ENCODE measurements around the gene FUT6.
"Not testable (repeated sequence)": the region's sequence is repeated elsewhere in the genome, so short reads cannot be mapped to it uniquely, and the experiment has no call there.

FUT6 gene

GRCh38 chr19:5863030-5863665, 23.6 kb upstream of the FUT6 start:
- DNase-seq (ENCODE audit: low spot score) (no peak), FAIRE-seq (no peak)

GRCh38 chr19:5857203-5858081, 17.9 kb upstream of the FUT6 start:
- FAIRE-seq (no peak), DNase-seq (ENCODE audit: low spot score) (no peak)

GRCh38 chr19:5855151-5855550, 15.6 kb upstream of the FUT6 start:
- not testable (repeated sequence) for FAIRE-seq; DNase-seq (ENCODE audit: low spot score)

GRCh38 chr19:5854121-5854520, 14.6 kb upstream of the FUT6 start:
- not testable (repeated sequence) for FAIRE-seq; DNase-seq (ENCODE audit: low spot score)

GRCh38 chr19:5851302-5851701, 11.8 kb upstream of the FUT6 start, which contains the start of gene FUT3:
Gene FUT3, minus strand, starts transcription at chr19:5851449.
- FAIRE-seq = no peak
- no peak for DNase-seq (ENCODE audit: low spot score)

- peak; percentile 12 for FAIRE-seq
- no peak for DNase-seq (ENCODE audit: low spot score)
Measured at GRCh38 chr19:5850743-5851293, 11.3 kb upstream of the FUT6 start.

- DNase-seq (ENCODE audit: low spot score) (no peak), FAIRE-seq (no peak)
Measured at GRCh38 chr19:5850189-5850588, 10.7 kb upstream of the FUT6 start.

GRCh38 chr19:5848621-5849020, 9.1 kb upstream of the FUT6 start:
- not testable (repeated sequence) for DNase-seq (ENCODE audit: low spot score)

GRCh38 chr19:5847846-5848245, 8.3 kb upstream of the FUT6 start:
- not testable (repeated sequence) for DNase-seq (ENCODE audit: low spot score); FAIRE-seq

More at GRCh38 chr19:5848621-5849020, 9.1 kb upstream of the FUT6 start:
- not testable (repeated sequence) for FAIRE-seq

GRCh38 chr19:5844456-5845433, 5.2 kb upstream of the FUT6 start:
- FAIRE-seq = no peak

GRCh38 chr19:5843295-5843927, 3.9 kb upstream of the FUT6 start:
- FAIRE-seq (no peak), DNase-seq (ENCODE audit: low spot score) (no peak)

More at GRCh38 chr19:5844456-5845433, 5.2 kb upstream of the FUT6 start:
- DNase-seq (ENCODE audit: low spot score) = no peak

GRCh38 chr19:5841735-5842111, 2.2 kb upstream of the FUT6 start:
- DNase-seq (ENCODE audit: low spot score); FAIRE-seq: not testable (repeated sequence)

GRCh38 chr19:5838353-5839064, 993 bp downstream of the FUT6 start:
- DNase-seq (ENCODE audit: low spot score) (no peak), FAIRE-seq (no peak)

- no peak for DNase-seq (ENCODE audit: low spot score)
- peak; percentile 30 for FAIRE-seq
Measured at GRCh38 chr19:5837761-5838352, 1.6 kb downstream of the FUT6 start.

GRCh38 chr19:5832527-5833216, 6.8 kb downstream of the FUT6 start:
- FAIRE-seq (no peak), DNase-seq (ENCODE audit: low spot score) (no peak)

GRCh38 chr19:5832061-5832460, 7.4 kb downstream of the FUT6 start:
- no peak for DNase-seq (ENCODE audit: low spot score)
- FAIRE-seq = no peak

- no peak for FAIRE-seq
- DNase-seq (ENCODE audit: low spot score) = no peak
Measured at GRCh38 chr19:5831159-5831558, 8.3 kb downstream of the FUT6 start.

GRCh38 chr19:5829567-5830310, 9.8 kb downstream of the FUT6 start:
- no peak for DNase-seq (ENCODE audit: low spot score)
- no peak for FAIRE-seq

Measured in RCC 7860 (cell line).